GM23338 (cell line): ENCODE results near the gene C1QTNF8. TPM values are rescaled to one million over a fixed set of nuclear protein-coding genes. Genes with fewer than 3 reads are reported as not detected.
A peak's percentile ranks its signal among the peaks of the same experiment; 100 is the strongest.

Experiments
- ATAC-seq: fragments of 200-7000 bp; cut with Tn5 transposase; 3 replicates; pipeline ENCODE4 v1.9.1; 2020
- DNase-seq: peaks from one replicate; pipeline ENCODE4 v3.0.0-alpha.2; 2015; ENCODE audit warnings: low spot score
- H2AFZ ChIP-seq: fragments of 200-600 bp; sonication (generic); 2 replicates; pipeline ENCODE4 v1.8.0; 2016; ENCODE audit warnings: antibody characterized with exemption, mild to moderate bottlenecking, moderate library complexity
- H3F3A ChIP-seq: fragments of 200-600 bp; sonication (generic); replicated peaks from 2 replicates; pipeline ENCODE4 v1.8.0; 2017; ENCODE audit warnings: antibody characterized with exemption, mixed run types, low read depth
- H3K27ac ChIP-seq: fragments of 200-600 bp; sonication (generic); 2 replicates; pipeline ENCODE4 v1.6.1; 2016; ENCODE audit warnings: low read depth
- H3K27me3 ChIP-seq: fragments of 200-600 bp; sonication (generic); 2 replicates; pipeline ENCODE4 v1.8.0; 2016; ENCODE audit warnings: mild to moderate bottlenecking, mixed run types, moderate library complexity; ENCODE audit not compliant: insufficient read depth
- H3K36me3 ChIP-seq: fragments of 200-600 bp; sonication (generic); 2 replicates; pipeline ENCODE4 v1.8.0; 2016; ENCODE audit warnings: mild to moderate bottlenecking; ENCODE audit not compliant: insufficient read depth
- H3K4me1 ChIP-seq: fragments of 200-600 bp; sonication (generic); 2 replicates; pipeline ENCODE4 v1.8.0; 2016; ENCODE audit warnings: mild to moderate bottlenecking, moderate library complexity; ENCODE audit not compliant: insufficient read depth
- H3K4me2 ChIP-seq: fragments of 200-600 bp; sonication (generic); 2 replicates; pipeline ENCODE4 v1.7.1; 2017; ENCODE audit warnings: mixed run types
- H3K4me3 ChIP-seq: fragments of 200-600 bp; sonication (generic); 2 replicates; pipeline ENCODE4 v1.6.1; 2016; ENCODE audit warnings: mixed run types
- H3K79me2 ChIP-seq: fragments of 200-600 bp; sonication (generic); replicated peaks from 2 replicates; pipeline ENCODE4 v1.8.0; 2017; ENCODE audit warnings: mild to moderate bottlenecking; ENCODE audit not compliant: insufficient read depth
- H3K9me2 ChIP-seq: fragments of 200-600 bp; sonication (generic); 2 replicates; pipeline ENCODE4 v1.8.0; 2017; ENCODE audit not compliant: insufficient read depth
- H4K20me1 ChIP-seq: fragments of 200-600 bp; sonication (generic); replicated peaks from 2 replicates; pipeline ENCODE4 v1.8.0; 2017; ENCODE audit warnings: mild to moderate bottlenecking; ENCODE audit not compliant: insufficient read depth
- H3K27ac Mint-ChIP-seq: 2 replicates; pipeline ENCODE4 v1.8.0; 2020; ENCODE audit warnings: inconsistent platforms, mild to moderate bottlenecking, moderate library complexity, mixed read lengths
- H3K27me3 Mint-ChIP-seq: 3 replicates; pipeline ENCODE4 v1.8.0; 2022; ENCODE audit warnings: low read depth, mild to moderate bottlenecking, moderate library complexity, mixed read lengths, inconsistent platforms; ENCODE audit not compliant: insufficient read depth, poor library complexity
- H3K36me3 Mint-ChIP-seq: 3 replicates; pipeline ENCODE4 v1.8.0; 2021; ENCODE audit warnings: low read depth, mild to moderate bottlenecking, inconsistent platforms, moderate library complexity, mixed read lengths
- H3K4me1 Mint-ChIP-seq: 3 replicates; pipeline ENCODE4 v1.8.0; 2020; ENCODE audit warnings: mild to moderate bottlenecking, inconsistent platforms, mixed read lengths
- H3K4me3 Mint-ChIP-seq: 3 replicates; pipeline ENCODE4 v1.8.0; 2021; ENCODE audit warnings: moderate library complexity, mild to moderate bottlenecking, inconsistent platforms, mixed read lengths
- H3K9me3 Mint-ChIP-seq: 3 replicates; pipeline ENCODE4 v1.8.0; 2020; ENCODE audit warnings: moderate library complexity, mild to moderate bottlenecking, inconsistent platforms, mixed read lengths
- CREB1 ChIP-seq: fragments of 250-450 bp; sonication (Bioruptor Pico); IDR thresholded peaks from 2 replicates; pipeline ENCODE4 v1.5.0; 2020; ENCODE audit warnings: low read depth, mild to moderate bottlenecking, moderate library complexity
- CTCF ChIP-seq, 2 experiments: fragments of 200-600 bp in 1 of 2; sonication (generic) in 1 of 2; conservative IDR thresholded peaks; 2 replicates each; pipeline versions ENCODE4 v1.5.1 to v1.6.1; 2016 to 2017; ENCODE audit warnings: antibody characterized with exemption in 2 of 2, low read depth in 2 of 2, mild to moderate bottlenecking in 2 of 2, moderate library complexity in 1 of 2
- EZH2 ChIP-seq: fragments of 200-600 bp; sonication (generic); IDR thresholded peaks from one replicate; pipeline ENCODE4 v1.8.0; 2017; ENCODE audit warnings: antibody characterized with exemption, mild to moderate bottlenecking, low read depth; ENCODE audit not compliant: unreplicated experiment
- EZH2phosphoT487 ChIP-seq: fragments of 200-600 bp; sonication (generic); IDR thresholded peaks from one replicate; pipeline ENCODE4 v1.8.1; 2018; ENCODE audit warnings: antibody characterized with exemption; ENCODE audit not compliant: unreplicated experiment
- JUNB ChIP-seq: IDR thresholded peaks from one replicate; pipeline ENCODE4 v1.6.1; 2016; ENCODE audit warnings: antibody characterized with exemption; ENCODE audit not compliant: unreplicated experiment
- NANOG ChIP-seq: IDR thresholded peaks from 2 replicates; pipeline ENCODE4 v1.6.1; 2016; ENCODE audit warnings: antibody characterized with exemption, borderline replicate concordance
- POLR2AphosphoS5 ChIP-seq: IDR thresholded peaks from 2 replicates; pipeline ENCODE4 v1.6.1; 2016; ENCODE audit warnings: antibody characterized with exemption, low read depth
- REST ChIP-seq: IDR thresholded peaks from one replicate; pipeline ENCODE4 v1.6.1; 2018; ENCODE audit warnings: antibody characterized with exemption; ENCODE audit not compliant: unreplicated experiment
- STAT1 ChIP-seq: IDR thresholded peaks from one replicate; pipeline ENCODE4 v1.6.1; 2016; ENCODE audit warnings: antibody characterized with exemption; ENCODE audit not compliant: unreplicated experiment
- ZNF114 ChIP-seq: fragments of 250-450 bp; sonication (Bioruptor Pico); IDR thresholded peaks from 2 replicates; pipeline ENCODE4 v1.5.0; 2020; ENCODE audit warnings: mild to moderate bottlenecking, moderate library complexity
- ZNF331 ChIP-seq: fragments of 250-450 bp; sonication (Bioruptor Pico); IDR thresholded peaks from 2 replicates; pipeline ENCODE4 v1.5.0; 2020; ENCODE audit warnings: low read depth, mild to moderate bottlenecking, moderate library complexity
- ZNF462 ChIP-seq: fragments of 250-450 bp; sonication (Bioruptor Pico); IDR thresholded peaks from 2 replicates; pipeline ENCODE4 v1.5.0; 2020; ENCODE audit warnings: mild to moderate bottlenecking, moderate library complexity
- polyA plus RNA-seq: library from polyadenylated mRNA; unstranded; fragments of >200 nt; fragmentation: Nextera tagmentation; extraction: Ambion mirVana; gene quantifications from 2 replicates; pipeline ENCODE4 v1.2.1, GENCODE V29; 2016
- total RNA-seq: library from RNA; depleted of rRNA; stranded (reverse); fragments of >200 nt; shearing (Covaris generic); gene quantifications from 2 replicates; pipeline ENCODE4 v1.2.3, GENCODE V29; 2014

C1QTNF8 gene
- total and polyA plus RNA-seq, 2 experiments from 2014 or later: not detected

- no peaks in the 10 kb centered on the region; the same call in 1 of the 2 replicates for H3K27me3 ChIP-seq
- no peak overlapping the region for H3K4me3 ChIP-seq
- H3K4me2 ChIP-seq: no peak overlapping the region
- peak; percentile 11 for ATAC-seq
- H3K36me3 Mint-ChIP-seq: no peaks in the 10 kb centered on the region
- peaks cover 3% of the 10 kb centered on the region for H3K27me3 Mint-ChIP-seq
- H3K4me1 ChIP-seq: peaks cover 13% of the 10 kb centered on the region; the same call in 1 of the 2 replicates
- H3K9me2 ChIP-seq: no peaks in the 10 kb centered on the region
- TF ChIP-seq ZNF462: no peak
- no peak for TF ChIP-seq POLR2AphosphoS5
- no peak for TF ChIP-seq NANOG
- no peak for TF ChIP-seq EZH2
- no peak for TF ChIP-seq ZNF331 (CRISPR knock-in tag)
- no peak for TF ChIP-seq JUNB
- TF ChIP-seq CTCF (conservative IDR thresholded peaks at IDR 0.05; ENCODE audit: low read depth in 2 of 2): no peak
- no peak for TF ChIP-seq EZH2phosphoT487
- no peak for TF ChIP-seq CREB1 (CRISPR knock-in tag)
- no peak for TF ChIP-seq STAT1
- TF ChIP-seq REST: no peak
- TF ChIP-seq ZNF114 (CRISPR knock-in tag): no peak
- H3K27ac Mint-ChIP-seq: no peak overlapping the region
- H4K20me1 ChIP-seq: no peaks in the 10 kb centered on the region
- H3F3A ChIP-seq: no peaks in the 10 kb centered on the region
- no peak overlapping the region for H3K27ac ChIP-seq
- no peak for DNase-seq
- H3K4me3 Mint-ChIP-seq: no peak overlapping the region
- no peaks in the 10 kb centered on the region for H3K79me2 ChIP-seq
- peaks cover 5% of the 10 kb centered on the region; the same call in 2 of the 3 replicates for H3K4me1 Mint-ChIP-seq
- H3K36me3 ChIP-seq: no peaks in the 10 kb centered on the region
- no peak overlapping the region for H2AFZ ChIP-seq
- no peaks in the 10 kb centered on the region for H3K9me3 Mint-ChIP-seq
These were observed 25.8 kb downstream of the C1QTNF8 start for GRCh38 chr16:1070084-1070863.
